NCI-H1694 (cell line): ENCODE data around the gene CLEC2D.
"Not testable (repeated sequence)": the region's sequence is repeated elsewhere in the genome, so short reads cannot be mapped to it uniquely, and the experiment has no call there.

Source experiments
- DNase-seq: peaks from one replicate; lab custom pipeline; 2025; lab: John Stamatoyannopoulos, UW

The CLEC2D gene

DNA sequence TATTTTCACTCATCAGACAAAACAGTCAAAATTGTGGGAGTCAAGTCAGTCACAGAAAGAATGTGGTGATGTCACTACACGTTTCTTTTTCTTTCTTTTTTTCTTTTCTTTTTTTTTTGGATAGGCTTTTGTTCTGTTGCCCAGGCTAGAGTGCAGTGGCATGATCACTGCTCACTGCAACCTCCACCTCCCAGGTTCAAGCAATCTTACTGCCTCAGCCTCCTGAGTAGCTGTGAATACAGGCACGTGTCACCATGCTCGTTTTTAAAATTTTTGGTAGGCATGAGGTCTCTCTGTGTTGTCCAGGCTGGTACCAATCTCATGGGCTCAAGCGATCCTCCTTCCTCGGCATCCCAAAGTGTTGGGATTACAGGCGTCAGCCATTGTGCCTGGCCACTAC, 61.1 kb downstream of the CLEC2D start:
- no peak for DNase-seq

DNA sequence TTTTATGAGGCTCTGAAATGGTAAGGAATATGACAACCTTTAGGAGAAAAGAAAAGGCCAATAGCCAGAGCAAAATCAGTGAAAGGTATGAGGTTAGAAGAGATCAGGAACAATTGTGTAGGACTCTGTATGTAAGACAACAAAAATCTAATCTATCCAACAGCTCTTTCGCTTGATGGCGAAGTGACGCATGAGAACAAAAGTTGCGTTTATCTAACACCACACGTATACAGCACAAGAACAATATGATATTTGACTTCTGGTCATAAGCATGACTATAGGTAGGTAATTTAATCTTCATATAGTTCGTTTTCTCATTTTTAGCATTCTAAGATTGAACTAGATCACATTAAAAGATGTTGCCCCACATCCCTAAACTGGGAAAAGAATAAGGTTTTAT, 61.9 kb downstream of the CLEC2D start:
- no peak for DNase-seq

- no peak for DNase-seq
These were observed 62.3 kb downstream of the CLEC2D start for GRCh38 chr12:9731797-9732196.

GRCh38 chr12:9732921-9733461, 63.5 kb downstream of the CLEC2D start, which contains the start of gene CLECL1:
TSS of gene CLECL1 (minus strand) at chr12:9733097.
- no peak for DNase-seq

- DNase-seq = no peak
These were observed 66.1 kb downstream of the CLEC2D start for GRCh38 chr12:9735601-9736000.

GRCh38 chr12:9736936-9737705, 67.6 kb downstream of the CLEC2D start:
- DNase-seq = no peak

DNA sequence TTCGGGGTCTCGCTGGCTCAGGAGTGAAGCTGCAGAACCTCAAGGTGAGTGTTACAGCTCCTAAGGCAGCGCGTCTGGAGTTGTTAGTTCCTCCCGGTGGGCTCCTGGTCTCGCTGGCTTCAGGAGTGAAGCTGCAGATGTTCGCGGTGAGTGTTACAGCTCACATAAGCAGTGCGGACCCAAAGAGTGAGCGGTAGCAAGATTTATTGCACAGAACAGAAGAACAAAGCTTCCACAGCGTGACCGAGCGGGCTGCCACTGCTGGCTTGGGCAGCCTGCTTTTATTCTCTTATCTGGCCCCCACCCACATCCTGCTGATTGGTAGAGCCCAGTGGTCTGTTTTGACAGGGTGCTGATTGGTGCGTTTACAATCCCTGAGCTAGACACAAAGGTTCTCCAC, 69.4 kb downstream of the CLEC2D start:
- DNase-seq = not testable (repeated sequence)

DNA sequence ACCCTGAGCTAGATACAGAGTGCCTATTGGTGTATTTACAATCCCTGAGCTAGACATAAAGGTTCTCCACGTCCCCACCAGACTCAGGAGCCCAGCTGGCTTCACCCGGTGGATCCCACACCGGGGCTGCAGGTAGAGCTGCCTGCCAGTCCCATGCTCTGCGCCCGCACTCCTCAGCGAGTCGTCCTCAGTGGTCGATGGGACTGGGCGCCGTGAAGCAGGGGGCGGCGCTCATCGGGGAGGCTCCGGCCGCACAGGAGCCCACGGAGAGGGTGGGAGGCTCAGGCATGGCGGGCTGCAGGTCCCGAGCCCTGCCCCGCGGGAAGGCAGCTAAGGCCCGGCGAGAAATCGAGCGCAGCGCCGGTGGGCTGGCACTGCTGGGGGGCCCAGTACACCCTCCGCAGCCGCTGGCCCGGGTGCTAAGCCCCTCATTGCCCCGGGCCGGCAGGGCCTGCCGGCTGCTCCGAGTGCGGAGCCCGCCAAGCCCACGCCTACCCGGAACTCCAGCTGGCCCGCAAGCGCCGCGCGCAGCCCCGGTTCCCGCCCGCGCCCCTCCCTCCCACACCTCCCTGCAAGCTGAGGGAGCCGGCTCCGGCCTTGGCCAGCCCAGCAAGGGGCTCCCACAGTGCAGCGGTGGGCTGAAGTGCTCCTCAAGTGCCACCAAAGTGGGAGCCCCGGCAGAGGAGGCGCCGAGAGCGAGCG, 70.0 kb downstream of the CLEC2D start:
- DNase-seq = not testable (repeated sequence)

GRCh38 chr12:9740106-9740750, 70.7 kb downstream of the CLEC2D start:
- no peak for DNase-seq

DNA sequence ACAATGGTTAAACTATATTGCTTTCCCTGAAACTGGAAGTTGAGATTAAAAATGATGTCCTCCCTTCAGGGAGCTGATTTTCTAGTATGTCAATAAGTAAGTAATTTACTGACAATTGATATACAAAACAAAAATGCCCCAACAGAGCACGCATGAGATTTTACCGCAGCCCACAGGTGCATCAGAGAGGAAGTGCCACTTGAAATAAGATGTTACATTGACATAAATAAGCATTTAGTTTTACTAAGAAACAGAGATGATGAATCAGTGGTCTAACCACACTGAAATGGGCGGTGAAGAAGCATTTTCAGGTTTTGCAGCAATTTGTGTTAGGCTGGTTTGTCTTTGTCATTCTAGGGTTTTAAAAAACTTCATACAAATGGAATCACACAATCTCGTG, 72.2 kb downstream of the CLEC2D start:
- DNase-seq = no peak

DNA sequence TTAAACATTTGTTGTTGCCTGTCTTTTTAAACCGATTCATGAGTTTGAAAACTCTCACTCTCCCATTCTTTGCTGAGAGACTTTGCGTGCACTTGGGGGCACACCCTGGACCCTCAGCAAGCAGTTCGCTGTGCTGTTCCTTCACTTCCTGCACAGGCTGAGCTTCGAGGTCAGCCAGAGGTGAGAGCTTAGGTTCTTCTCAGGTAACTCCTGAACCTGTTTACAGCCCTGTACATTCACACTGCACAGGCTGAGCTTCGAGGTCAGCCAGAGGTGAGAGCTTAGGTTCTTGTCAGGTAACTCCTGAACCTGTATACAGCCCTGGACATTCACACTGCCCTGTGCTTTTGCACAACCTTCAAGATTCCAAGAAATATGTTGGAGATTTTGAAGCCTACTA, 73.1 kb downstream of the CLEC2D start:
- no peak for DNase-seq

DNA sequence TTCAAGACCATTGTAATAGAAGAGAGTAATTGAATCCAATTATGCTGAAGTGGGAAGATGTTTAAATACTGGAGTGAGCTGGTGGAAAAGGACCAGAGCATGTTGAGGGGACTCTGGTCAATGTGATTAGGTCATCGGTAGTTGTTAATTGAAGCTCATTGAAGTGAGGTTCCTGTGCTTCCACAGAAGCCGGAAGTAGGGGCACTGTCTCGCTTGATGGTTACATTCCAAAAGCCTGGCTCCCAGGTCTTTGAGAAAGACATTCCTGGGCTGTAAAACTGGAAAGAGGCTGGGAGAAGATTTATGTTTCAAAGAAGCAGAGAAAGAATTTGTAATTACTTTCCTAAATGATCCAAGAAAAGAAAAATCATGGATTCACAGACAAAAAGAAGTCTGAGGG, 75.7 kb downstream of the CLEC2D start:
- DNase-seq = no peak
